ENCODE results near the gene RADIL. TPM values are rescaled to one million over a fixed set of nuclear protein-coding genes. Genes with fewer than 3 reads are reported as not detected.

RADIL gene
- total RNA-seq, 4 donors from 2014 or later: 0.80 to 6.2 (median 1.7) TPM

- Histone ChIP-seq H3K27ac (peak overlapping the region; percentile 6 to 99 (median 52)), H3K27me3 (no peaks in the 10 kb centered on the region), H3K4me3 (no peak overlapping the region), H3K9me3 (no peaks in the 10 kb centered on the region), H3K4me1 (peaks cover 18 to 46% (median 36%) of the 10 kb centered on the region in 4 donors), H3K36me3 (peaks cover 0 to under 1% (median 0%) of the 10 kb centered on the region in 4 donors)
- no peak for DNase-seq
- in situ Hi-C loops (cut with MboI; ENCODE audit: low pct_ligation_motif_present in 1 of 4, low pct_unique_long_range_greater_than_20kb in 1 of 4, low sequenced_read_pairs in 3 of 4): loop anchor here in 1 of 4 donors (10.0 kb wide), 1 partner anchor 65 kb away; the partner anchor contains the start of gene FOXK1
- TF ChIP-seq CTCF (IDR thresholded peaks at IDR 0.05) (no peak), EP300 (IDR thresholded peaks at IDR 0.05; ENCODE audit: low read depth) (no peak), POLR2A (IDR thresholded peaks at IDR 0.05) (no peak), POLR2AphosphoS5 (IDR thresholded peaks at IDR 0.05) (no peak)
- intact Hi-C loops (cut with DNase I; ENCODE audit: low total_unique reads): loop anchor here (5.0 kb wide), 1 partner anchor 67 kb away; the partner anchor contains the start of gene FOXK1
- WGBS, 2 donors (ENCODE audit: low coverage in 1 of 2): 94 to 100% methylated on average over 1 to 14 of the region's 14 CpGs
Observed at GRCh38 chr7:4749363-4749762, 134.2 kb downstream of the RADIL start.

Small RNA genes within 50 kb of the gene (small RNA-seq; reads per million reads assigned to genes)
- gene MIR4656 (0 reads per million in 4 donors), gene RF00019 (0 reads per million in 4 donors)

Other genes starting within 250 kb of the RADIL start
- 10 to 100 TPM; 28.0 to 59.9 (median 34.2) TPM for gene FOXK1, start 201.4 kb downstream of the RADIL start, total RNA-seq
- 100 to 1,000 TPM in 1 of 4 donors, 10 to 100 TPM in 3; 36.6 to 111 (median 44.5) TPM for gene AP5Z1, start 108.1 kb downstream of the RADIL start, total RNA-seq
- gene PAPOLB, start 21.7 kb downstream of the RADIL start, total RNA-seq: under 1 TPM in 2 of 4 donors, not detected in 2; 0.16 to 0.60 TPM
- not detected for gene MMD2, start 75.5 kb upstream of the RADIL start, total RNA-seq
- gene RBAK, start 162.1 kb upstream of the RADIL start, total RNA-seq: 10 to 100 TPM in 1 of 4 donors, 1 to 10 TPM in 3; 3.4 to 11.6 (median 8.5) TPM